IPS DF 6.9 (cell line): Measurements from ENCODE around the gene ASH1L.
A peak's percentile ranks its signal among the peaks of the same experiment; 100 is the strongest.

Experiments used
- DNase-seq: peaks from one replicate; pipeline ENCODE4 v3.0.0-alpha.2; 2013; ENCODE audit warnings: low read depth, low spot score
- H3K27ac ChIP-seq: one replicate; pipeline ENCODE4 v1.5.1; 2013; ENCODE audit warnings: low read length, control low read depth
- H3K27me3 ChIP-seq: 2 replicates; pipeline ENCODE4 v1.6.1; 2013; ENCODE audit warnings: mild to moderate bottlenecking, low read length; ENCODE audit not compliant: control insufficient read depth, insufficient read depth
- H3K36me3 ChIP-seq: 2 replicates; pipeline ENCODE4 v1.6.1; 2013; ENCODE audit warnings: low read length; ENCODE audit not compliant: control insufficient read depth, insufficient read depth
- H3K4me1 ChIP-seq: 2 replicates; pipeline ENCODE4 v1.6.1; 2013; ENCODE audit warnings: low read length; ENCODE audit not compliant: control insufficient read depth, insufficient read depth
- H3K4me3 ChIP-seq: 2 replicates; pipeline ENCODE4 v1.5.1; 2013; ENCODE audit warnings: mild to moderate bottlenecking, low read length
- H3K9me3 ChIP-seq: 2 replicates; pipeline ENCODE4 v1.6.1; 2013; ENCODE audit warnings: low read length, inconsistent platforms; ENCODE audit not compliant: control insufficient read depth, insufficient read depth
- WGBS: extraction: QIAGEN DNeasy Blood & Tissue Kit; methylation state at CpG from one replicate; pipeline ENCODE4 v1.1.7; 2013; ENCODE audit warnings: mixed read lengths, missing lambda C conversion rate; ENCODE audit not compliant: insufficient read length, insufficient coverage; 5-methylcytosine and 5-hydroxymethylcytosine counted together

The ASH1L gene

GRCh38 chr1:155309423-155310021 is 253.1 kb downstream of the ASH1L start:
- peaks cover 1% of the 10 kb centered on the region; the same call in 1 of the 2 replicates for H3K4me1 ChIP-seq
- WGBS, result no CpG with 5 or more reads among the region's 11 CpGs

GRCh38 chr1:155308493-155309422 is 253.8 kb downstream of the ASH1L start, which contains the start of gene FDPS:
Gene FDPS (plus strand): TSS chr1:155308866. CDS start chr1:155309790, 924 bp downstream.
- peaks cover 1% of the 10 kb centered on the region; the same call in 1 of the 2 replicates for H3K4me1 ChIP-seq
- H3K4me3 ChIP-seq, result peak within 1 kb of the TSS; percentile 76
- H3K9me3 ChIP-seq, result no peaks in the 10 kb centered on the region
- no peaks in the 10 kb centered on the region for H3K27me3 ChIP-seq
- peak; percentile 99 for DNase-seq
- H3K36me3 ChIP-seq, result peaks cover 10% of the 10 kb centered on the region
- no CpG with 5 or more reads among the region's 51 CpGs for WGBS
- no peak within 1 kb of the TSS for H3K27ac ChIP-seq

More at GRCh38 chr1:155309423-155310021, 253.1 kb downstream of the ASH1L start:
- no peaks in the 10 kb centered on the region for H3K27me3 ChIP-seq
- no peak overlapping the region for H3K27ac ChIP-seq
- peak overlapping the region; percentile 76 for H3K4me3 ChIP-seq
- no peaks in the 10 kb centered on the region for H3K9me3 ChIP-seq
- H3K36me3 ChIP-seq, result peaks cover 14% of the 10 kb centered on the region
- DNase-seq, result no peak

DNA sequence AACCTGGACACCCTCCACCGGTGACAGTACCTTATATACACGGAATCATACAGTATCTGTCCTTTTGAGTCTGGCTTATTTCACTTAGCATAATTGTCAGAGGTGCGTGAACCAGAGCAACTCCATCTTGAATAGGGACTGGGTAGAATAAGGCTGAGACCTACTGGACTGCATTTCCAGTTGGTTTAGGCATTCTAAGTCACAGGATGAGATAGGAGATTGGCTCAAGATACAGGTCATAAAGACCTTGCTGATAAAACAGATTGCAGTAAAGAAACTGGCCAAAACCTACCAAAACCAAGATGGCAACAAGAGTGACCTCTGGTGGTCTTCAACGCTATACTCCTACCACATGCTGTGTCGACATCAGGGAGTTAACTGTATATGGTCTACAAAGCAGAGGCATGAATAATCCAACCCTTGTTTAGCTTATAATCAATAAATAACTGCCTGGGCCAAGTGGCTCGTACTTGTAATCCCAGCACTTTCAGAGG is 255.3 kb downstream of the ASH1L start:
- no peaks in the 10 kb centered on the region for H3K9me3 ChIP-seq
- no peaks in the 10 kb centered on the region for H3K27me3 ChIP-seq
- WGBS, result no CpG with 5 or more reads among the region's 6 CpGs
- H3K27ac ChIP-seq, result no peak overlapping the region
- H3K4me1 ChIP-seq, result peaks cover 1% of the 10 kb centered on the region; the same call in 1 of the 2 replicates
- no peak overlapping the region for H3K4me3 ChIP-seq
- no peak for DNase-seq
- peaks cover 4% of the 10 kb centered on the region for H3K36me3 ChIP-seq

DNA sequence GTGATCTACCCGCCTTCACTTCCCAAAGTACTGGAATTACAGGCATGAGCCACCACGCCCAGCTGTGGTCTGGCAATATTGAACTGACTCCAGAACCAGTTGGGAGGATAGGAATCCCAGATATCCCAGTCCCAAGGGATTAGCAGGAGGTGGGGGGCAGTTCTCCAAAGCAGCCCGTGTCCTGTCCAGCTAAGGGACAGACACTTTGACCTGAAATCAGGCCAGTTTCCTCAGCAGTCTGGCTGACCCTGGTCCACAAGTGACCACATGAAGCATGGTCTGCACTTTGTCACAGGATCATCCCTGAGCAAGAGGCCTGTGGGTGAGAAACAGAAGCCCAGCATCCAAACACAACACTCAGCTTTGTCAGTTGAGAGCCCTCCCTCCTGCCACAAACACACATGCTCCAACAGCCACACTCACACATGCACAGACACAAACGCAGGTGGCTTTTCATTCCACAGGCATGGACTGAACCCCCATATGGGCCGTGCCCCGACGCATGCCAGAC is 256.7 kb downstream of the ASH1L start:
- no peak overlapping the region for H3K27ac ChIP-seq
- H3K27me3 ChIP-seq, result no peaks in the 10 kb centered on the region
- H3K36me3 ChIP-seq, result no peaks in the 10 kb centered on the region
- DNase-seq, result no peak
- WGBS, result no CpG with 5 or more reads among the region's 7 CpGs
- H3K4me1 ChIP-seq, result peaks cover 1% of the 10 kb centered on the region; the same call in 1 of the 2 replicates
- H3K4me3 ChIP-seq, result no peak overlapping the region
- no peaks in the 10 kb centered on the region for H3K9me3 ChIP-seq

- Histone ChIP-seq H3K27ac (no peak overlapping the region), H3K36me3 (no peaks in the 10 kb centered on the region), H3K9me3 (no peaks in the 10 kb centered on the region), H3K4me1 (no peaks in the 10 kb centered on the region; the same call in 1 of the 2 replicates), H3K27me3 (no peaks in the 10 kb centered on the region), H3K4me3 (no peak overlapping the region)
- WGBS, result no CpG with 5 or more reads among the region's 11 CpGs
- DNase-seq, result no peak
These were observed 258.0 kb downstream of the ASH1L start for GRCh38 chr1:155304558-155305063.

- DNase-seq, result no peak
- peaks cover 1% of the 10 kb centered on the region; the same call in 1 of the 2 replicates for H3K4me1 ChIP-seq
- H3K27ac ChIP-seq, result no peak within 1 kb of the TSS
- H3K4me3 ChIP-seq, result no peak within 1 kb of the TSS
- H3K9me3 ChIP-seq, result no peaks in the 10 kb centered on the region
- H3K36me3 ChIP-seq, result no peaks in the 10 kb centered on the region
- H3K27me3 ChIP-seq, result no peaks in the 10 kb centered on the region
- WGBS, result no CpG with 5 or more reads among the region's 5 CpGs
These were observed 261.2 kb downstream of the ASH1L start, which contains the start of gene PKLR for GRCh38 chr1:155301342-155301841. Gene PKLR (minus strand): TSS chr1:155301438. CDS start chr1:155301395, 43 bp downstream.

DNA sequence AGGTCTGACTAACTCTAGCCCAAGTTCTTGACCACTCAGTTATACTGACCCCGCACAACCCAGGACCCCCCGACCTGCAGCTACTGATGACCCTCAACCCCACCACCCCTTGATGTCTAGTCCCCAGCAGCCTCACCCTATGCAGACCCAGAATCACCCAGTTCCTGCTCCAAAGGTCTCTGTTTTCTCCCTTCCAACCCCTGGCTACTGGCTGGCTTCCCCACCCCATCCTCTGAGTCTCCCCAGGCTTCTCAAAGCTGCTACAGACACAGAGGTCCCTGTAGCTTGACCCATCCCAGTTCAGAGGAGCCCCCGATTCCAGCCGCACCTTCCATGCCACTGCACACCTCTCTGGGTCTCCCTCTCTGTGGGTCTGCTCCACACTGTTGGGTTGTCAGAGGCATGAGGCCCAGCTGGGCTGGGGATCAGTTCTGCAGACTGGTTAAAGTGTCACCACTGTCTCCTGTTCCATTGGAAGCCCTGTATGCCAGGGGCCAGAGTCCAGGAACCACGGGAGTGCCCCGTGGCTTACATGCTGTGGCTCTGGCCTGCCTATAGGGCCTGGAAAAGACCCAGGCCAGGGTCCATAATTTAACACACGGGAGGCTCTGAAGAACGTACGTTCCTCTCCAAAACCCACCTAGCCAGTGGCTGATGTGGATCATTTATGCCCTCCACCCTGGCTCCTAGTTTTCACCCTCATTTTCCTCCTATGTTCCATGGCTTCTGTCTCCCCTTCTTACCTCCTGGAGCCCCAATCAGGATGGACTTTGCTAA is 261.9 kb downstream of the ASH1L start:
- no CpG with 5 or more reads among the region's 9 CpGs for WGBS
- H3K4me3 ChIP-seq, result no peak overlapping the region
- no peaks in the 10 kb centered on the region for H3K27me3 ChIP-seq
- H3K9me3 ChIP-seq, result no peaks in the 10 kb centered on the region
- H3K27ac ChIP-seq, result no peak overlapping the region
- H3K36me3 ChIP-seq, result no peaks in the 10 kb centered on the region
- no peak for DNase-seq
- peaks cover 3% of the 10 kb centered on the region; the same call in 1 of the 2 replicates for H3K4me1 ChIP-seq

DNA sequence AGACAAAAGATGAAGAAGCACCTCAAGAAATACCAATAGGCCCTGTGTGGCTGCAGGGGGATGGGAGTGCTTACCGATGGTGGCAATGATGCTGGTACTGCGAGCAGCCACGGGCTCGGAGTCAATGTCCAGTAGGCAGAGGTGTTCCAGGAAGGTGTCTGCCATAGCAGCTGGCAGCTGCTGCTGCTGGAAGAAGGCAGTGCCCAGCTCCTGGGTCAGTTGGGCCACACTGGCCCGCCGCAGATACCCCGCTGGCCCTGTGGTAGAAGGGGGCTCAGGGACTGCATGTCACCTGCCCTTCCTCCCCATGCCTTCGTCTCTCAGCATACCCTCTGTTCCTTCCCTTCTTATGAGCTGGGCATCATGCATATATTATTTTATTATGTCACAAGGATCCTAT is 262.6 kb downstream of the ASH1L start:
- no CpG with 5 or more reads among the region's 8 CpGs for WGBS

GRCh38 chr1:155297384-155297783 is 265.2 kb downstream of the ASH1L start:
- H3K9me3 ChIP-seq, result no peaks in the 10 kb centered on the region
- H3K4me3 ChIP-seq, result no peak overlapping the region
- peaks cover 8% of the 10 kb centered on the region; the same call in 1 of the 2 replicates for H3K27me3 ChIP-seq
- H3K4me1 ChIP-seq, result peaks cover 8% of the 10 kb centered on the region; the same call in 1 of the 2 replicates
- DNase-seq, result no peak
- WGBS, result 100% methylated on average over 2 of the region's 7 CpGs
- H3K36me3 ChIP-seq, result no peaks in the 10 kb centered on the region
- H3K27ac ChIP-seq, result no peak overlapping the region

More for the DNA sequence above, 262.6 kb downstream of the ASH1L start:
- H3K4me1 ChIP-seq, result peaks cover 4% of the 10 kb centered on the region; the same call in 1 of the 2 replicates
- no peak overlapping the region for H3K27ac ChIP-seq
- no peaks in the 10 kb centered on the region for H3K36me3 ChIP-seq
- no peaks in the 10 kb centered on the region for H3K9me3 ChIP-seq
- H3K27me3 ChIP-seq, result no peaks in the 10 kb centered on the region
- no peak overlapping the region for H3K4me3 ChIP-seq
- no peak for DNase-seq
